Measurements from ENCODE around the gene JMJD4.
"Not testable (repeated sequence)": the region's sequence is repeated elsewhere in the genome, so short reads cannot be mapped to it uniquely, and the experiment has no call there.

Gene JMJD4

GRCh38 chr1:227712648-227713047, 22.5 kb downstream of the JMJD4 start:
- DNase-seq (ENCODE audit: low read depth, low spot score), result no peak
- H3K4me3 ChIP-seq (ENCODE audit: low read length), result no peak overlapping the region

GRCh38 chr1:227710474-227710873, 24.6 kb downstream of the JMJD4 start:
- H3K4me3 ChIP-seq (ENCODE audit: low read length); DNase-seq (ENCODE audit: low read depth, low spot score): not testable (repeated sequence)

- no peak for DNase-seq (ENCODE audit: low read depth, low spot score)
- no peak overlapping the region for H3K4me3 ChIP-seq (ENCODE audit: low read length)
Measured at GRCh38 chr1:227709451-227709850, 25.7 kb downstream of the JMJD4 start.

GRCh38 chr1:227707846-227708245, 27.3 kb downstream of the JMJD4 start:
- H3K4me3 ChIP-seq (ENCODE audit: low read length), result no peak overlapping the region
- DNase-seq (ENCODE audit: low read depth, low spot score), result no peak

GRCh38 chr1:227701631-227702030, 33.5 kb downstream of the JMJD4 start:
- DNase-seq (ENCODE audit: low read depth, low spot score); H3K4me3 ChIP-seq (ENCODE audit: low read length): not testable (repeated sequence)

GRCh38 chr1:227697321-227697864, 37.7 kb downstream of the JMJD4 start:
- H3K4me3 ChIP-seq (ENCODE audit: low read length), result no peak overlapping the region
- DNase-seq (ENCODE audit: low read depth, low spot score), result no peak

GRCh38 chr1:227685807-227686206, 49.3 kb downstream of the JMJD4 start:
- no peak for DNase-seq (ENCODE audit: low read depth, low spot score)
- no peak overlapping the region for H3K4me3 ChIP-seq (ENCODE audit: low read length)

All from Jurkat, Clone E6-1 (cell line).